Gastrocnemius medialis (tissue), 4 donors: ENCODE results near the gene VEGFA. TPM values are rescaled to one million over a fixed set of nuclear protein-coding genes. Genes with fewer than 3 reads are reported as not detected.

Experiments
- ATAC-seq, 2 donors: fragments of 150-250 bp; one replicate each; pipeline ENCODE4 v1.9.1; 2016
- DNase-seq, 2 donors: peaks; one replicate each; pipeline ENCODE4 v3.0.0-alpha.2; 2019
- H3K27ac ChIP-seq, 4 donors: fragments of 200-600 bp; sonication (generic); 1 replicate in 1 of 4; 2 replicates in 3 of 4; pipeline ENCODE4 v1.5.1; 2016 to 2018; ENCODE audit warnings: mild to moderate bottlenecking in 2 of 4, moderate library complexity in 1 of 4
- H3K27me3 ChIP-seq, 3 donors: fragments of 200-600 bp; sonication (generic) in 2 of 3; 1 replicate in 1 of 3; 2 replicates in 2 of 3; pipeline versions ENCODE4 v1.5.1 to v1.6.0; 2016 to 2019; ENCODE audit warnings: mild to moderate bottlenecking in 1 of 3, moderate library complexity in 1 of 3
- H3K36me3 ChIP-seq, 2 donors: fragments of 200-600 bp; sonication (generic) in 1 of 2; one replicate each; pipeline ENCODE4 v1.5.1; 2017 to 2018
- H3K4me1 ChIP-seq, 2 donors: fragments of 200-600 bp; sonication (generic) in 1 of 2; one replicate each; pipeline ENCODE4 v1.5.1; 2016 to 2017; ENCODE audit warnings: mild to moderate bottlenecking in 2 of 2
- H3K4me3 ChIP-seq, 4 donors: fragments of 200-600 bp; sonication (generic) in 3 of 4; 1 replicate in 1 of 4; 2 replicates in 3 of 4; pipeline ENCODE4 v1.5.1; 2016 to 2019; ENCODE audit warnings: mild to moderate bottlenecking in 2 of 4
- H3K9me3 ChIP-seq, 3 donors: fragments of 200-600 bp; sonication (generic) in 2 of 3; 1 replicate in 1 of 3; 2 replicates in 2 of 3; pipeline ENCODE4 v1.5.1; 2016 to 2019
- POLR2A ChIP-seq, 2 donors: fragments of 450-650 bp; IDR thresholded peaks; one replicate each; pipeline ENCODE4 v1.6.1; 2017; ENCODE audit warnings: antibody characterized with exemption in 2 of 2, mild to moderate bottlenecking in 2 of 2, moderate library complexity in 2 of 2
- in situ Hi-C, 4 donors: fragments of 200-750 bp; cut with MboI; loops; one replicate each; pipeline versions ENCODE4 v1.15.0 to v1.8.0; 2017; ENCODE audit warnings: low sequenced_read_pairs in 4 of 4
- intact Hi-C: fragments of 100-400 bp; cut with DNase I; formaldehyde crosslinking; loops from one replicate; pipeline ENCODE4 v1.15.1; 2023; ENCODE audit warnings: low total_unique reads
- total RNA-seq, 4 donors: library from RNA; depleted of rRNA; stranded (reverse); fragments of >200 nt; gene quantifications; one replicate each; pipeline versions ENCODE4 v1.1.0 to v1.2.3, GENCODE V29; 2016
- TF ChIP-seq, protein P1 (sequence below), 5 experiments: fragments of 450-650 bp in 3 of 5; fragments of 200-600 bp in 2 of 5; sonication (generic) in 2 of 5; IDR thresholded peaks in 4 of 5; conservative IDR thresholded peaks in 1 of 5; 1 replicate in 4 of 5; 2 replicates in 1 of 5; pipeline ENCODE4 v1.5.1; 2016 to 2019; ENCODE audit warnings: antibody characterized with exemption in 5 of 5, mild to moderate bottlenecking in 3 of 5, moderate library complexity in 3 of 5

VEGFA gene
- total RNA-seq, 4 donors from 2014 or later = 66.4 to 195 (median 149) TPM

DNA sequence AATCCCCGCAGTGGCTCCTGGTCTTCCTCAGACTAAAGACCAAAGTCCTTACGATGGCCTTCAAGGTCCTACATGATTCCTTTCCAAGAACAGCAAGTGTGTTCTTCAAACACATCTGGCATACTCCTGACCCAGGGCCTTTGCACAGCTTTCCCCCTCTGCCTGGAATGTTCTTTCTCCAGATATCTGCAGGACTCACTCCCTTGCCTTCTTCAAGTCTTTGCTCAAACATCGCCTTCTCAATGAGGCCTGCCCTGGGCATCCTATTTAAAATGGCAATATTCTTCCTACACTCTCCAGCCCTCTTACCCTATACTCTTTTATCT, 30.2 kb downstream of the VEGFA start:
- Histone ChIP-seq H3K9me3 (no peaks in the 10 kb centered on the region), H3K27me3 (no peaks in the 10 kb centered on the region), H3K4me1 (peaks cover 37 to 45% of the 10 kb centered on the region in 2 donors), H3K4me3 (no peak overlapping the region), H3K36me3 (no peaks in the 10 kb centered on the region), H3K27ac (peak overlapping the region; percentile 91 to 96 (median 92))
- DNase-seq (no peak), ATAC-seq (no peak)
- intact Hi-C loops (no loop called here), in situ Hi-C loops (no loop called here)
- TF ChIP-seq, protein P1, sequence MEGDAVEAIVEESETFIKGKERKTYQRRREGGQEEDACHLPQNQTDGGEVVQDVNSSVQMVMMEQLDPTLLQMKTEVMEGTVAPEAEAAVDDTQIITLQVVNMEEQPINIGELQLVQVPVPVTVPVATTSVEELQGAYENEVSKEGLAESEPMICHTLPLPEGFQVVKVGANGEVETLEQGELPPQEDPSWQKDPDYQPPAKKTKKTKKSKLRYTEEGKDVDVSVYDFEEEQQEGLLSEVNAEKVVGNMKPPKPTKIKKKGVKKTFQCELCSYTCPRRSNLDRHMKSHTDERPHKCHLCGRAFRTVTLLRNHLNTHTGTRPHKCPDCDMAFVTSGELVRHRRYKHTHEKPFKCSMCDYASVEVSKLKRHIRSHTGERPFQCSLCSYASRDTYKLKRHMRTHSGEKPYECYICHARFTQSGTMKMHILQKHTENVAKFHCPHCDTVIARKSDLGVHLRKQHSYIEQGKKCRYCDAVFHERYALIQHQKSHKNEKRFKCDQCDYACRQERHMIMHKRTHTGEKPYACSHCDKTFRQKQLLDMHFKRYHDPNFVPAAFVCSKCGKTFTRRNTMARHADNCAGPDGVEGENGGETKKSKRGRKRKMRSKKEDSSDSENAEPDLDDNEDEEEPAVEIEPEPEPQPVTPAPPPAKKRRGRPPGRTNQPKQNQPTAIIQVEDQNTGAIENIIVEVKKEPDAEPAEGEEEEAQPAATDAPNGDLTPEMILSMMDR (IDR thresholded peaks at IDR 0.05 in 4 of 5, conservative IDR thresholded peaks at IDR 0.05 in 1 of 5) = no peak
- TF ChIP-seq POLR2A (IDR thresholded peaks at IDR 0.05) = no peak

DNA sequence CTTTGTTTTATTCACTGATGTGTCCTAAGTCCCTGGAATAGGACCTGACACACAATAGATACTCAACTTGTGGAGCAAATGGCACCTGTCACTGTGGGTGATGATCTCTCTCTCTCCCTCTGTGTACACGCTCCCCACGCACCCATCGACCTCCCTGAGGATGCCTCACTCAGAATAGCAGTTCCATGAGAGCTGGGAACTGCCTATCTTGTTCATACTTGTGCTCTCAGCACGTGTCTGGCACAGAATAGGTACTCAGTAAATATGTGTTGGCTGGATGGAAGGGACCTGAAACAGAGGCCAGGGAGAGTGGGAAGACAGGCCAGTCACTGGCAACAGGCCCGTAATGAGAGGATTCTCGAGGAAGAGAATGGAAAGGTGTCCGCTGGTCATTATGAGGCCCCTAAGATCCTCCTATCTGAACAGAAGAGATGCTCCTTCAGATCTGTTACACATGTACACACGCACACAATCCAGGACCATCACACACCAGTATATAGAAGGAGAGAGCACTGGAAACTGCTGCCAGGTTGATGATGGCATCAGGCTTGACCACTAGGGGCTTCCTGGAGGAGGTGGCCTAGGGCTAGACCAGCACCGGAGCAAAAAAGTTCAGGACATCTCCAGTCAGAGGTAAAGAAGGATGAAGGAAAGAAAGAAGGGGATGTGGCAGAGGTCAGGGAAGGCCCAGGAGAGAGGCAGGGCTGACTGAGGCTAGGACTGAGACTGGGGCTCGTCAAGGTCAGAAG, 30.9 kb downstream of the VEGFA start:
- peak overlapping the region; percentile 91 to 96 (median 92) for H3K27ac ChIP-seq
- peaks cover 37 to 44% of the 10 kb centered on the region in 2 donors for H3K4me1 ChIP-seq
- no peaks in the 10 kb centered on the region for H3K27me3 ChIP-seq
- no peaks in the 10 kb centered on the region for H3K9me3 ChIP-seq
- DNase-seq = no peak
- intact Hi-C loops (no loop called here), in situ Hi-C loops (no loop called here)
- H3K36me3 ChIP-seq = no peaks in the 10 kb centered on the region
- no peak for ATAC-seq
- no peak overlapping the region for H3K4me3 ChIP-seq
- no peak for TF ChIP-seq POLR2A (IDR thresholded peaks at IDR 0.05)
- TF ChIP-seq, protein P1 (IDR thresholded peaks at IDR 0.05 in 4 of 5, conservative IDR thresholded peaks at IDR 0.05 in 1 of 5) = peak in 2 of 5 experiments; percentile 13 to 32

DNA sequence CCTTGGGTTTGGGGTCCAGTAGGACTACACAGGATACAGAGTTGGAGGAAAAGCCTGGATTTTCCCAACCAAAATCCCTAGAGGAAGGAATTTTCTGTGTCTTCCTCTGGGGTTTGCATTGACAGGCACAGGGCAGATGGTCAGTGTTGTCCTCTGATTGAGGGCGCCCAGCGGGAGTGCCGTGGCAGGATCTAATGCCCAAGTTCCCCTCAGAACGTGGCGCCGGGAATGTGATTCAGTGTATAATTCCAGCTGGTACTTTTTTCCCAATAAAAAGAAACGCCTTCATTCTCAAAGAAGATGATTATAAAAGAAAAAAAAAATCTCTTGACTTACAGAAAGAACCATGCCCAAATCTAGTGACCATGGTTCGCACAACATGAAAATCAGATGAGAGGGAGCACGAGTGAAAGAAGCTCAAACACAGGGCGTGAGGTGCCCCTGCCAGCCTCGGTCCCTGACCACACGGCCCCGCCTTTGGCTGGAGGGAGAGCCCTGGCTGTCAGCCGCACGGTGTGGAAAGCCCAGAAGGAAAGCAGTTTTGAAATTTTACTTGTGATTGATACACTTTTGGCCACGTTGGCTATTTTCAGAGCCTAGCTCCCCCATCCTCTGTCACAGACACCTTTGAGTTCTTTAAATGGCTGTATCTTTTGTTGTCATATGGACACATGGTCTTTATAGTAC, 31.6 kb downstream of the VEGFA start:
- no peaks in the 10 kb centered on the region for H3K27me3 ChIP-seq
- TF ChIP-seq, protein P1 (IDR thresholded peaks at IDR 0.05 in 4 of 5, conservative IDR thresholded peaks at IDR 0.05 in 1 of 5) = peak in 1 of 5 experiments; percentile 3
- TF ChIP-seq POLR2A (IDR thresholded peaks at IDR 0.05) = no peak
- peak overlapping the region; percentile 39 to 96 (median 92) for H3K27ac ChIP-seq

DNA sequence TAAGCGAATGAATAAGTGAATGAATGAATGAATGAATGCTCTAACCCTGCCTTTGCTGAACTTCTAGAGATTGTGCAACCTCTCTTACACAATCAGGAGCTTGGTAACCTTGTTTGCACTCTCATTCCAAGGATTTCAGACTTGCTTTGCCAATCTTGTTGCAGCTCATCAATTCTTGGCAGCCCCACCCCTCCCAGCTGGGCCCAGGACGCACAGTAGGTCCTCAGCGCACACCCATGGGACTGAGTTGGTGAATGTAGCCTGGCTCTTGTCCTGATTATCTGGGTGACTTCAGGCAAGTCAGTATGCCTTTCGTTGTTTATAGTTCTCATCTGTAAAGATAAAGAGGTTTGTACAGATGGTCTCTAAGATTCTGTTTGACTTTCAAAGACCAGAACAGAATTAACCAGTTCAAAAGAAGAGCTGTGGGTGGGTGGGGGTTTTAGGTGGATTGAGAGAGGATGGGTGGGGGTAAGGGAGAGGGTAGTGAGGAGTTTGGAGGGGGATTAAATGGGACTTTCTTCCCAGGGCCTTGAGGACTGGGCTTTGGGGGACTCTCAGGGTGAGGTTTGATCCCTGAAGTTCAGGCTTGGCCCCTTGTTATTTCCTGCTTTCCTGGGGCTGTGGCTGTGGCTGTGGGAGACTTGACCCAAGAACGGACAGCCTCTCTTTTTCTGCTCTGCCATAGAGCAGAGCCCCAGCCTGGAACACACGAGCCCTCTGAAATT, 33.2 kb downstream of the VEGFA start:
- peak overlapping the region in 3 of 4 donors; percentile 29 to 96 (median 39) for H3K27ac ChIP-seq
- no peaks in the 10 kb centered on the region for H3K36me3 ChIP-seq
- TF ChIP-seq POLR2A (IDR thresholded peaks at IDR 0.05) = no peak
- TF ChIP-seq, protein P1 (IDR thresholded peaks at IDR 0.05 in 4 of 5, conservative IDR thresholded peaks at IDR 0.05 in 1 of 5) = no peak
- no peak for ATAC-seq
- no peaks in the 10 kb centered on the region for H3K9me3 ChIP-seq
- H3K4me1 ChIP-seq = peaks cover 31 to 42% of the 10 kb centered on the region in 2 donors
- H3K4me3 ChIP-seq = no peak overlapping the region
- no peak for DNase-seq
- H3K27me3 ChIP-seq = no peaks in the 10 kb centered on the region
- in situ Hi-C loops = no loop called here
- intact Hi-C loops = no loop called here

More for the DNA sequence above, 31.6 kb downstream of the VEGFA start:
- Histone ChIP-seq H3K36me3 (no peaks in the 10 kb centered on the region), H3K4me1 (peaks cover 32 to 44% of the 10 kb centered on the region in 2 donors), H3K9me3 (no peaks in the 10 kb centered on the region), H3K4me3 (no peak overlapping the region)
- DNase-seq (no peak), ATAC-seq (no peak)
- in situ Hi-C loops = no loop called here
- intact Hi-C loops = no loop called here
